ES-I3 (cell line): Measurements from ENCODE around the gene CAB39L.

Experiments
- H3K36me3 ChIP-seq: 2 replicates; pipeline ENCODE4 v1.6.1; 2013; ENCODE audit warnings: mild to moderate bottlenecking, low read length, control low read depth, moderate library complexity; ENCODE audit not compliant: insufficient read depth
- H3K4me1 ChIP-seq: 2 replicates; pipeline ENCODE4 v1.6.1; 2013; ENCODE audit warnings: mild to moderate bottlenecking, control low read depth, low read length; ENCODE audit not compliant: insufficient read depth
- H3K9ac ChIP-seq: 2 replicates; pipeline ENCODE4 v1.6.1; 2013; ENCODE audit warnings: low read depth, mild to moderate bottlenecking, low read length, moderate library complexity
- H3K9me3 ChIP-seq: 2 replicates; pipeline ENCODE4 v1.6.1; 2013; ENCODE audit warnings: mild to moderate bottlenecking, low read length, moderate library complexity; ENCODE audit not compliant: control insufficient read depth, insufficient read depth

The CAB39L gene

DNA sequence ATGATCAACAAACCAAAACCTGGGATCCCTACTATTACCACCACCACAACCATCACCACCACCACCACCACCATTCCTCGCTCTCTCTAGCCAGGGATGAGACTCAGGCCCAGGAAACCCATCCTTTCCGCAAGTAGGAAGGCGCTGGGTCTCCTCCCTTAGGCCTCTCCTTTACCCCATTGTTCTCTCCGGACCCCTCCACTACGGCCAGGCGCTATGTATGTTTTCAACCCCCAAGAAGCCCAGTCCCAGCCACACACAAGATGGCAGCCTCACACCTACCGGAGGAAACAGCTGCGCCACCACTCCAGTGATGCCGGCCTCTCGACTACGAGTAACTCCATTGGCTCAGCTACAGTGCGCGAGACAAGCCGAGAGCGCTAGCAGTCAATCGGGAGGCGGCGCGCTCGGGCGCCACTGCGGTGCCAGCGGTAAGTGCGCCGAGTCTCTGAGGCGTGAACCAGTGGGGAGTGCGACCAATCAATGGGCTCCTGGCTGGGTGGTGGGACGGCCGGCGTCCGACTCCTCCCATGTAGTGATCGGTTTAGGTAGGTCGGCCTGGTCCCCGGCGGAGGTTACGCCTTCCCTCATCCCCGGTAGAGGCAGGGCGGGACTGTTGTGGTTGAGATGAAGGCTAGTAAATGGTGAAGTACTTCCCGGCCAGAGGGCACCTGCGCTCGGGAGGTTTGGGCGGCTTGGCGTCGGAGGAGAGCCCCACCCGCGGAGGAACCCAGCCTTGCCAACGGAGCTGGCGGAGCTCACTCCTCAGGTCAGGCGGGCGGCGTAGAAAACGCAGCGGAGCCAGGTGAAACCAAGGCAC is at the start of gene CAB39L, which contains the start of gene SETDB2:
CAB39L (minus strand) TSS at position 361 of the 820 bp plus-strand sequence. CDS start 61,154 bp downstream, outside the sequence.
SETDB2 (plus strand) TSS at position 571 of the 820 bp plus-strand sequence. CDS start 7,620 bp downstream, outside the sequence.
- Histone ChIP-seq H3K4me1 (no peaks in the 10 kb centered on the region), H3K36me3 (no peaks in the 10 kb centered on the region), H3K9ac (peak within 1 kb of the TSS; percentile 95), H3K9me3 (no peaks in the 10 kb centered on the region)

DNA sequence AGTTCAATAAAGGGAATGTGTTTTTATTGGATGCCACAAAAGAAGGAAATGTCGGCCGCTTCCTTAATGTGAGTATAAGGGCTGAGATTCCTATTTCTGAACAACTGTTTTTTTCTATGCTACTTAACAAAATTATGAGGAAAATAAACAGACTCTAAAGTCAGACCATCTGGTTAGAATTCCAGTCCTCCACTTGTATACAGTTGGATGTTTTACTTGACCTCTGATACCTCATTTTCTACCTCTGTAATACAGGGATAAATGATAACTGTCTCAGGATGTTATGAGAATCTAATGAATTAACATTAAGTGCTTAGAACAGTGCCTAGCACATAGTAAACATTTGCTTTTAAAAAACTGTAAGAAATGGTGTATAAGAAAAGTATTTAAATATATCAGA is 44.7 kb upstream of the CAB39L start:
- no peaks in the 10 kb centered on the region for H3K9me3 ChIP-seq
- H3K4me1 ChIP-seq, result no peaks in the 10 kb centered on the region
- H3K36me3 ChIP-seq, result peaks cover 5% of the 10 kb centered on the region; the same call in 1 of the 2 replicates
- no peak overlapping the region for H3K9ac ChIP-seq

DNA sequence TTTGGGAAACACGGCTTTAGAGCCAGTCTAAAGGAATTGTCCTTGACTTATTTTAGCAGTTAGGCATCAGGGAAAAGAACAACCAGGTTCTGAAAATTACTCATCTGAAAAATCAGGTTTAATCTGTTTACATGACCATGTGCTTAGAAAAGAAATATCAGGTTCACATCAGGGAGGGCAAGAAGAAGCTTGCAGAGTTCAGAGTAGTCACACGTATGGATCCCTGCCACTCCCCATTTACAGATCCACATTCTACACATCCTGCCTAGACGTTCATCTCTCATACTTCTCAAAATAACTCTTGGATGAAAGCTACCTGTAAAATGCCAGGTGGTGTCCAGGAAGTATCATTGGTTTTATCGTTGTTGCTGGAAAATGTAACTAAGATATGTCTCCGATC is 37.9 kb upstream of the CAB39L start:
- Histone ChIP-seq H3K4me1 (no peaks in the 10 kb centered on the region), H3K36me3 (peaks cover 5% of the 10 kb centered on the region; the same call in 1 of the 2 replicates), H3K9me3 (no peaks in the 10 kb centered on the region), H3K9ac (no peak overlapping the region)

DNA sequence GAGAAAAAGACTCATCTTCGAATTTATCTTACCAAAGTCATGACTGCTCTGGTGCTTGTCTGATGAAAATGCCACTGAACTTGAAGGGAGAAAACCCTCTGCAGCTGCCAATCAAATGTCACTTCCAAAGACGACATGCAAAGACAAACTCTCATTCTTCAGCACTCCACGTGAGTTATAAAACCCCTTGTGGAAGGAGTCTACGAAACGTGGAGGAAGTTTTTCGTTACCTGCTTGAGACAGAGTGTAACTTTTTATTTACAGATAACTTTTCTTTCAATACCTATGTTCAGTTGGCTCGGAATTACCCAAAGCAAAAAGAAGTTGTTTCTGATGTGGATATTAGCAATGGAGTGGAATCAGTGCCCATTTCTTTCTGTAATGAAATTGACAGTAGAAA is 32.7 kb upstream of the CAB39L start:
- no peaks in the 10 kb centered on the region for H3K4me1 ChIP-seq
- no peaks in the 10 kb centered on the region for H3K9me3 ChIP-seq
- no peak overlapping the region for H3K9ac ChIP-seq
- no peaks in the 10 kb centered on the region for H3K36me3 ChIP-seq

DNA sequence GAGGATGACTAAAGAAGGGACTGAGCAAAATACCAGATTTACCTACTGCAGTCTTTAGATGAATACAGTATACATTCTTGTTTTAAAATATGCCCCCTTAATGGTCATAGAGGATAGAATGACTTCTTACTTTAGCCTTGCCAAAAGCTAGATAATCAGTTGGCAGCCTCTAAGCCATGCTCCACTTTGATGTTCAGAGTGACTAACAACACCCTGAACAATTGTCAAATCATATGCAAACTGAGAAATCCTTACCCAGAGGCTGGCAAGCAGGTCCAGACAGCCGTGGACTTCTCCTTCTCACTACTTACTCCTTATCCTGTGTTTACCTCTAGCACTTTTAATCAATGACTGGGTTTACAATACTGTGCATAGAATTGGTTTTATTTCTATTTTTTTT is 28.3 kb upstream of the CAB39L start:
- no peak overlapping the region for H3K9ac ChIP-seq
- H3K9me3 ChIP-seq, result no peaks in the 10 kb centered on the region
- no peaks in the 10 kb centered on the region for H3K36me3 ChIP-seq
- H3K4me1 ChIP-seq, result no peaks in the 10 kb centered on the region

DNA sequence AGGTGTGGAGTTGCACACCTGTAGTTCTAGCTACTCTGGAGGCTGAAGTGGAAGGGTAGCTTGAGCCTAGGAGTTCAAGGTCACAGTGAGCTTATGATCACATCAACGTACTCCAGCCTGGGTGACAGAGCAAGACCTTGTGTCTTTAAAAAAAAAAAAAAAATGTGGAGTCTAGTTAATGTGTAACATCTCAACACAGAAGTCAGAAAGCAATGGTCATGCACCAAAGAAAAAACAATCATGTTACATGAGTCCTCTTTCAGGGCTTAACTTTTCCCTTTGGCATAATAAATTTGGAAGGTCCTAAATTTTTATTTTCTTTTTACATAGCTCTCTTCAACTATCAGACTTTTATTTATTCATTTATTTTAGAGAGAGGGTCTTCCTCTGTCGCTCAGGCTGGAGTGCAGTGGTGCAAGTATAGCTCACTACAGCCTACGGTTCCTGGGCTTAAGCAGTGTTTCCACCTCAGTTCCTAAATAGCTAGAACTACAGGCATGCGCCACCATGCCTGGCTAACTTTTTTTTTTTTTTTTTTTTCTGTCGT is 22.5 kb upstream of the CAB39L start:
- H3K4me1 ChIP-seq, result no peaks in the 10 kb centered on the region
- H3K36me3 ChIP-seq, result peaks cover 6% of the 10 kb centered on the region; the same call in 1 of the 2 replicates
- peaks cover 15% of the 10 kb centered on the region for H3K9me3 ChIP-seq
- H3K9ac ChIP-seq, result no peak overlapping the region

DNA sequence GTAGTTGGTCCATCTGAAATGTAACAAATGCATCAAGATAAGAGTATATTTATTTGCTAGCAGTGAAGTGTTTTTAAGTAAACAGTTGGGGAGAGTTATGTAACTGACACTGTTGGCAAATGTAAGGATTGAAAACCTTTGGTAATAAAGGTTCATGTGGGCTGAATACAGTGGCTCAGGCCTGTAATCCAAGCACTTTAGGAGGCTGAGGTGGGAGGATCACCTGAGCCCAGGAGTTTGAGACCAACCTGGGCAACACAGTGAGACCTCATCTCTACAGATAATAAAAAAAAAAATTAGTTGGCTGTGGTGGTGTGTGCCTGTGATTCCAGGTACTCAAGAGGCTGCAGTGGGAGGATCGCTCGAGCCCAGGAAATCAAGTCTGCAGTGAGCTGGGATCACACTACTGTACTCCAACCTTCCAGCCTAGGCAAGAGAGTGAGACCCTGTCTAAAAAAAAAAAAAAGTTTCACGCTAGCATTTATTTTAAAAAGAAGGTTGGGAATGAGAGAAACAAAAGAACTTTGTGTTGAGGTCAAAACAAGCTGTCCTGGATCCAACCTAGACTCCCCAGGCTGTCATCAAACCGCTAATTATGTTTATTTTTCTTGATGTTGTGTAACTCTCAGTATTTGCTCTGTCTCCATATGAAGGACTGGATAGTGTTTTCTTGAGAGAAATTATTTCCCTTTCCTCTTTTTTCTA is 20.9 kb upstream of the CAB39L start:
- H3K9me3 ChIP-seq, result peaks cover 15% of the 10 kb centered on the region
- no peaks in the 10 kb centered on the region for H3K4me1 ChIP-seq
- H3K36me3 ChIP-seq, result peaks cover 6% of the 10 kb centered on the region; the same call in 1 of the 2 replicates
- H3K9ac ChIP-seq, result no peak overlapping the region

DNA sequence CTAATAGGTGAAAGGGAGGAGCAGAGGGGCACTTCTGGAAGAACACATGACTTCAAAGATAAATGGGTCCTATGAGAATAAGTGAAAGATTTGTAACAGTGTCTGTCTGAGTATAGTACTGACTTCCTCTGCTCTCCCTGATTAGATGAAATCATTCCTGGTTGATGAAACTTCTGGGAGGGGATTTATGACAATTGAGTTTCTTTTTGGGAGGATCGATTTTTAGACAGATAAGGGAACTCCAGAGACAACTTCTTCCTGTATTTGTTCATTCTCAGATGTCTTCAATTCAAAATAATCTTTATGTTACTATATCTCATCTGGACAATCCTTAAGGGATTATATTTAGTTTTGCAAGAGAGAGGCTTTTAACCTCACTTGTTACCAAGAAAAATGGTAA is 20.2 kb upstream of the CAB39L start:
- Histone ChIP-seq H3K36me3 (peaks cover 6% of the 10 kb centered on the region; the same call in 1 of the 2 replicates), H3K4me1 (no peaks in the 10 kb centered on the region), H3K9ac (no peak overlapping the region)

DNA sequence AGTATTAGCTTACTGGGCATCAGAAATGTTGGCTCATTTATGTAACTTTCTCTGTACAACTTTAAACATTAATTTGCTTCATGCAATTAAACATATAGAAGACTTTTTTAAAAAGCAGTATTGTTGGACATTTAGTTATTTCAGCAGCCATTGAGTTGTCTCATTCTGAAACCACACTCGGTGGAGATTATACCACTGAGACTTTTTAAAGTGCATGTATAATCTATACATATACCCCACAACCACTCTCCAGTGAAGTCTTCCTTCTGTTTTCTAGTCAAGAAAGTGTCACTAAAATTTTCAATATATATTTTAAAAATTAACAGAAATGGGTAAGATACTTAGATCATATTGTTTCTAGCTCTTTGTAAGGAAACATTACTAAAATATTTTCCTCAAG is 15.7 kb upstream of the CAB39L start:
- H3K9me3 ChIP-seq, result peaks cover 15% of the 10 kb centered on the region
- H3K4me1 ChIP-seq, result no peaks in the 10 kb centered on the region
- no peak overlapping the region for H3K9ac ChIP-seq
- peaks cover 6% of the 10 kb centered on the region; the same call in 1 of the 2 replicates for H3K36me3 ChIP-seq

More for the DNA sequence above, 20.2 kb upstream of the CAB39L start:
- peaks cover 15% of the 10 kb centered on the region for H3K9me3 ChIP-seq

DNA sequence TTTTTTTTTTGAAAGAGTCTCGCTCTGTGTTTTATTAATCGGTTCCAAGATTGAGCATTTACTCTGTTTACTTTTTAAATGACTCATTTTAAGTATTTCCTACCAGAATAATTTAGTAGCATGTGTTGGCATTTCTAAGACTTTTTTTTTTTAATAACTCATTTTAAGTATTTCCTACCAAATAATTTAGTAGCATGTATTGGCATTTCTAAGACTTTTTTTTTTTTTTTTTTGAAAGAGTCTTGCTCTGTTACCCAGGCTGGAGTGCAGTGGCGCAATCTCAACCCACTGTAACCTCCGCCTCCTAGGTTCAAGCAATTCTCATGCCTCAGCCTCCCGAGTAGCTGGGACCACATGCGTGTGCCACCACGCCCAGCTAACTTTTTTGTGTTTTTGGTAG is 13.4 kb upstream of the CAB39L start:
- Histone ChIP-seq H3K9me3 (peaks cover 7% of the 10 kb centered on the region; the same call in 1 of the 2 replicates), H3K4me1 (no peaks in the 10 kb centered on the region), H3K36me3 (no peaks in the 10 kb centered on the region), H3K9ac (no peak overlapping the region)

DNA sequence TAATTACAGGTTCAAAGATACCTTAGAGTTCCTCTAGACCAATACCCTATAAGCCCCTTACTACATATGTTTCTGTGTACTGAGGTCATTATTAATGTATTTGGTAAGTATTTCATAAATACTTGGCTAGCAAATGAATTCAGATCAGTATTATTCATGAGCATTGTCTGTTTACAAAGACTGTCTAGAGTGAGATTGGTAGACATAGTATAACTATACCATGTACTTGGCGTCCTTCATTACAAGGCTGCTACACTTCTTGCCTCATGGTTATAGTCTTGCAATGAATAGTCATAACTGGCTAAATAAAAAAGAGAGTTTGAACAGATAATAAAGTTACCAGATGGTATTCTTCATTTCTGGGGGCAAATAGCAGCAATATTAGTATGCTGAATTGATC is 12.3 kb upstream of the CAB39L start:
- Histone ChIP-seq H3K4me1 (no peaks in the 10 kb centered on the region), H3K9ac (no peak overlapping the region), H3K9me3 (no peaks in the 10 kb centered on the region), H3K36me3 (no peaks in the 10 kb centered on the region)

DNA sequence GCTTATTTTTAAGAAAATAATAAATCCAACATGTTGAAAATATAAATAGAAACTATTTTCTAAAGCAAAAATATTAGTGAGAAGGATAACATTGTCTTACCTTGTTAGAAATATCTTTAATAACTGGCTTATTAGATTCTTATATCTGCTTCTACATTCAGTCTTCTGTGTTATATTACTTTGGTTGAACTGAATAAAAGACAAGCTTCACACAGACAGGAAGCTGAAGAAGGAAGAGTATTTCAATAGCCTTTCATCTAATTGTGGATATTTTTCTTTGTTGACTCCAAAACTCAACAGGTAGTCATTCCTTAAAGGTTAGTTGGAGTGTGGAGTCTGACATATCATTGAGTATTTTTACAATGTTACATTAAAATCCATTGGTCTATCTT is 11.1 kb upstream of the CAB39L start:
- Histone ChIP-seq H3K9me3 (no peaks in the 10 kb centered on the region), H3K4me1 (no peaks in the 10 kb centered on the region), H3K9ac (no peak overlapping the region), H3K36me3 (no peaks in the 10 kb centered on the region)

DNA sequence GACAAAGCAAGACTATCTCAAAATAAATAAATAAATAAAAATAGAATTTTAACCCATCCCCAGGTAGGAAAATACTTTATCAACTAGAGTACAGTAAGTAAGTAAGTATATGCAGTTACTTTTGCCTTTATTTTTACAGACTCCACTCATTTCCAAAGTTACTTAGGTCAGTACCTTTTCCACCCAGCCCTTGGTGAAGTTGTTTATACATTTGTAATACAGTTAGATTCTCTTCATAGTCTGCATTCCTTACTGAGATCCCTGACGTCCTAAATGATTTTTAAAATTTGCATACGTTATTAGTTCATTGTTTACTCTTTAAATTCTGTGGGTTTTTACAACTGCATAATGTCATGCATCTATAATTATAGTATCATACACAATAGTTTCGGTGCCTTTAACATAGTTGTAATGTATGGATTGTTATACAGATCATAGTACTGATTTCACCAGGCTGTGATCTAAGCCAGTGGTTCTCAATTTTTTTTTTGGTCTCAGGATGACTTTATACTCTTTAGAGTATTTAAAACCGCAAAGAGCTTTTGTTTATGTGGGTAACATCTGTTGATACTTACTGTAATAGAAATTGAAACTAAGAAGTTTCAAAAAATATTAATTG is 10.6 kb upstream of the CAB39L start:
- no peak overlapping the region for H3K9ac ChIP-seq
- no peaks in the 10 kb centered on the region for H3K9me3 ChIP-seq
- H3K4me1 ChIP-seq, result no peaks in the 10 kb centered on the region
- no peaks in the 10 kb centered on the region for H3K36me3 ChIP-seq

DNA sequence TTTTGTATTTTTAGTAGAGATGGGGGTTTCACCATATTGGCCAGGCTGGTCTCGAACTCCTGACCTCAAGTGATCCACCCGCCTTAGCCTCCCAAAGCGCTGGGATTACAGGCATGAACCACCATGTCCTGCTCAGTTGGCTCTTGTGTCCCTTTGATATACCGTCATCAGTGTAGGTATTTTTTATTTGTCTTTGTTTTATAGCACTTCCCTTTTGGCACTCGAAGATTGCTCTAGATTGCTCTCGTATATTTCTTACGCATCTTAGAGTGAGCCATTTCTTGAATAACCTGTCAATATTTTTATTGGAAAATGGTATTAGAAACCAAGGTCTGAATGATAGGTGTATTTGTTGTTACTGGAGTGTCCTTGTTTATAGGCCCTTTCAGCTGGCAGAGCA is 9.6 kb upstream of the CAB39L start:
- Histone ChIP-seq H3K36me3 (no peaks in the 10 kb centered on the region), H3K4me1 (no peaks in the 10 kb centered on the region), H3K9me3 (no peaks in the 10 kb centered on the region), H3K9ac (no peak overlapping the region)
